ENCODE results near the gene ATP13A2. TPM values are rescaled to one million over a fixed set of nuclear protein-coding genes. Genes with fewer than 3 reads are reported as not detected.

Gene ATP13A2
- polyA plus RNA-seq, 4 donors, result 28.8 to 37.8 (median 31.1) TPM

Other genes with a start within 250 kb of the ATP13A2 start
- not detected for gene RNU1-2, start 115.9 kb downstream of the ATP13A2 start, polyA plus RNA-seq (ENCODE audit: insufficient read length in 4 of 4)
- 10 to 100 TPM; 24.7 to 39.1 (median 29.7) TPM for gene CROCC, start 90.0 kb downstream of the ATP13A2 start, polyA plus RNA-seq (ENCODE audit: insufficient read length in 4 of 4)
- 100 to 1,000 TPM; 170 to 278 (median 216) TPM for gene MFAP2, start 31.3 kb downstream of the ATP13A2 start, polyA plus RNA-seq (ENCODE audit: insufficient read length in 4 of 4)
- gene SDHB, start 42.1 kb upstream of the ATP13A2 start, polyA plus RNA-seq (ENCODE audit: insufficient read length in 4 of 4), result 100 to 1,000 TPM; 153 to 164 (median 160) TPM
- 1 to 10 TPM; 2.3 to 3.0 (median 2.6) TPM for gene PADI2, start 107.5 kb upstream of the ATP13A2 start, polyA plus RNA-seq (ENCODE audit: insufficient read length in 4 of 4)
- under 1 TPM in 3 of 4 donors, not detected in 1; 0.03 to 0.17 (median 0.06) TPM for gene PADI1, start 193.2 kb upstream of the ATP13A2 start, polyA plus RNA-seq (ENCODE audit: insufficient read length in 4 of 4)
- under 1 TPM in 3 of 4 donors, not detected in 1; 0.10 to 0.22 (median 0.14) TPM for gene PADI3, start 237.2 kb upstream of the ATP13A2 start, polyA plus RNA-seq (ENCODE audit: insufficient read length in 4 of 4)

Measured in right renal pelvis (tissue), 4 donors.